ENCODE results near the gene SHB.

Gene SHB, protein sequence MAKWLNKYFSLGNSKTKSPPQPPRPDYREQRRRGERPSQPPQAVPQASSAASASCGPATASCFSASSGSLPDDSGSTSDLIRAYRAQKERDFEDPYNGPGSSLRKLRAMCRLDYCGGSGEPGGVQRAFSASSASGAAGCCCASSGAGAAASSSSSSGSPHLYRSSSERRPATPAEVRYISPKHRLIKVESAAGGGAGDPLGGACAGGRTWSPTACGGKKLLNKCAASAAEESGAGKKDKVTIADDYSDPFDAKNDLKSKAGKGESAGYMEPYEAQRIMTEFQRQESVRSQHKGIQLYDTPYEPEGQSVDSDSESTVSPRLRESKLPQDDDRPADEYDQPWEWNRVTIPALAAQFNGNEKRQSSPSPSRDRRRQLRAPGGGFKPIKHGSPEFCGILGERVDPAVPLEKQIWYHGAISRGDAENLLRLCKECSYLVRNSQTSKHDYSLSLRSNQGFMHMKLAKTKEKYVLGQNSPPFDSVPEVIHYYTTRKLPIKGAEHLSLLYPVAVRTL

GRCh38 chr9:38068701-38069628 is at the start of gene SHB:
Gene SHB (minus strand): TSS chr9:38069227. CDS start chr9:38068645, 582 bp downstream.
- Mint-ChIP-seq H3K27me3 (peaks cover 14% of the 10 kb centered on the region), H3K9me3 (no peaks in the 10 kb centered on the region), H3K27ac (peak within 1 kb of the TSS; percentile 31), H3K4me1 (ENCODE audit: low read depth) (peaks cover 31% of the 10 kb centered on the region), H3K4me3 (peak within 1 kb of the TSS; percentile 69), H3K36me3 (ENCODE audit: low read depth) (no peaks in the 10 kb centered on the region)
- DNase-seq = peak; percentile 88

GRCh38 chr9:38117651-38118050 is 48.6 kb upstream of the SHB start:
- H3K27me3 Mint-ChIP-seq = peaks cover 12% of the 10 kb centered on the region
- DNase-seq = no peak
- no peak overlapping the region for H3K4me3 Mint-ChIP-seq
- H3K9me3 Mint-ChIP-seq = no peaks in the 10 kb centered on the region
- H3K36me3 Mint-ChIP-seq (ENCODE audit: low read depth) = no peaks in the 10 kb centered on the region
- no peak overlapping the region for H3K27ac Mint-ChIP-seq
- no peaks in the 10 kb centered on the region for H3K4me1 Mint-ChIP-seq (ENCODE audit: low read depth)

DNA sequence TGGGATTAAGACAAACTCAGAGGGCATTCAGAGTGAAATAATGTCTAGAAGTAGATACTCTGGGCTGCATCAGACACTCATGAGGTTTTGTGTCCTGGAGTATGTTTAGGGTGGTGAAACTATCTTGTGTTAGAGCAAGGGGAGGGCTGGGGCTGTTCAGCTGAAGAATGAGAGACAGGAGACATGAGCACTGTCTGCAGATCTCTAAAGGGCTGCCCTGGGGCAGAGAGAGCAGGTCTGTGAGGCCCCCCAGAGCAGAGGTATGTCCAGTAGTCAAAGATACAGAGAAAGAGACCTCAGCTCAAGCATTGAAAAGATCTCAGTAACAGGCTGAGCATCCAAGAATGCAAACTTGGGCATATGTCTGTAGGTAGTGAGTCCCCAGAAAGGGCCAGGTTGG is 45.9 kb upstream of the SHB start:
- H3K27ac Mint-ChIP-seq = no peak overlapping the region
- H3K36me3 Mint-ChIP-seq (ENCODE audit: low read depth) = no peaks in the 10 kb centered on the region
- H3K27me3 Mint-ChIP-seq = peaks cover 26% of the 10 kb centered on the region
- H3K4me1 Mint-ChIP-seq (ENCODE audit: low read depth) = no peaks in the 10 kb centered on the region
- H3K9me3 Mint-ChIP-seq = no peaks in the 10 kb centered on the region
- DNase-seq = no peak
- H3K4me3 Mint-ChIP-seq = no peak overlapping the region

- no peak overlapping the region for H3K4me3 Mint-ChIP-seq
- peaks cover 34% of the 10 kb centered on the region for H3K27me3 Mint-ChIP-seq
- no peak overlapping the region for H3K27ac Mint-ChIP-seq
- no peak for DNase-seq
- H3K36me3 Mint-ChIP-seq (ENCODE audit: low read depth) = no peaks in the 10 kb centered on the region
- no peaks in the 10 kb centered on the region for H3K9me3 Mint-ChIP-seq
- no peaks in the 10 kb centered on the region for H3K4me1 Mint-ChIP-seq (ENCODE audit: low read depth)
These were observed 43.4 kb upstream of the SHB start for GRCh38 chr9:38112456-38112855.

DNA sequence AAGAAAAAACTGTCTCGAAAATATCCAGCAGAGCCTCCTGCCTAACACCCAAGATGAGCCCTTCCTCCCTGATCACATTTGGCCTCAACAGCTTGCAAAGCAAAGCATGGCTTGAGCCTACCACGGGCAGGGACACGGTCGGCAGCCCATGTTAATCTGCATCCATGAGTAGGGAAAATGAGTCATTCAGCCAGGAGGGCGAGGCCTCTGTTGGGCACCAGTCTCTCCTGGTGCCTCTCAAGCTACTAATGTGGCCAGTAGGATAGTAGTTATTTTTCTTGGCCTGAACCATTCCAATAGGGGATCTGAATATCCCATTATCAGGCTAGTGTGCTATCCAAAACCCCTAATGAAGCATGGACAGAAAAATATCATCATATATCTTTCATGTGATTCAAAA is 43.0 kb upstream of the SHB start:
- no peak for DNase-seq
- Mint-ChIP-seq H3K36me3 (ENCODE audit: low read depth) (no peaks in the 10 kb centered on the region), H3K4me1 (ENCODE audit: low read depth) (no peaks in the 10 kb centered on the region), H3K27me3 (peaks cover 35% of the 10 kb centered on the region), H3K4me3 (no peak overlapping the region), H3K9me3 (no peaks in the 10 kb centered on the region), H3K27ac (no peak overlapping the region)

GRCh38 chr9:38110476-38110875 is 41.4 kb upstream of the SHB start:
- Mint-ChIP-seq H3K36me3 (ENCODE audit: low read depth) (no peaks in the 10 kb centered on the region), H3K4me1 (ENCODE audit: low read depth) (no peaks in the 10 kb centered on the region), H3K9me3 (no peaks in the 10 kb centered on the region)

GRCh38 chr9:38109601-38110000 is 40.6 kb upstream of the SHB start:
- Mint-ChIP-seq H3K9me3 (no peaks in the 10 kb centered on the region), H3K27ac (no peak overlapping the region), H3K4me3 (no peak overlapping the region), H3K4me1 (ENCODE audit: low read depth) (no peaks in the 10 kb centered on the region), H3K36me3 (ENCODE audit: low read depth) (no peaks in the 10 kb centered on the region), H3K27me3 (peaks cover 42% of the 10 kb centered on the region)
- no peak for DNase-seq

More at GRCh38 chr9:38110476-38110875, 41.4 kb upstream of the SHB start:
- H3K4me3 Mint-ChIP-seq = no peak overlapping the region
- H3K27me3 Mint-ChIP-seq = peaks cover 39% of the 10 kb centered on the region
- H3K27ac Mint-ChIP-seq = no peak overlapping the region
- DNase-seq = no peak

- H3K36me3 Mint-ChIP-seq (ENCODE audit: low read depth) = no peaks in the 10 kb centered on the region
- H3K4me3 Mint-ChIP-seq = no peak overlapping the region
- DNase-seq = no peak
- peaks cover 52% of the 10 kb centered on the region for H3K27me3 Mint-ChIP-seq
- no peak overlapping the region for H3K27ac Mint-ChIP-seq
- H3K4me1 Mint-ChIP-seq (ENCODE audit: low read depth) = no peaks in the 10 kb centered on the region
- no peaks in the 10 kb centered on the region for H3K9me3 Mint-ChIP-seq
These were observed 39.3 kb upstream of the SHB start for GRCh38 chr9:38108326-38108725.

DNA sequence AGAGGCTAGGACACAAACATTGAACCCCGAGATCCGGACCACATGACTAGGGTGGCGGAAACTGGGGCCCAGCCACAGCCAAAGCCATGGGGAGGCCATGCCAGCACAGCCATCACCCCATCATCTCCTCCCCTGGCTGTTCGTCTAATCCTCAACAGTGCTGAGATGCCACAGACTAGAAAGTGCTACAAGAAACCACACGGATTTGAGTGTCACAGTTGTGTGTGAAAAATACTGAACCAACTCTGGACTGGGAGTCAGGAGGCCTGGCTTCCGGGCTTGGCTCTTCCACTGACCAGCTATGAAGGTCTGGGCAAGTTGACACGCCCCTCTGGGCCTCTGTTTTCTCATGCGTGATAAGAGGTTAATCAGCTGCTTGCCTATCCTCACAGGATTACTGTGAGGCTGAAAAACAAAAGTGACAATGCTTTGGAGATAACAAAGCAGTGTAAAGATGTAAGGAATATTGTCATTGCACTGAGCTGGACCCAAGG is 38.8 kb upstream of the SHB start:
- H3K27ac Mint-ChIP-seq = no peak overlapping the region
- no peaks in the 10 kb centered on the region for H3K36me3 Mint-ChIP-seq (ENCODE audit: low read depth)

DNA sequence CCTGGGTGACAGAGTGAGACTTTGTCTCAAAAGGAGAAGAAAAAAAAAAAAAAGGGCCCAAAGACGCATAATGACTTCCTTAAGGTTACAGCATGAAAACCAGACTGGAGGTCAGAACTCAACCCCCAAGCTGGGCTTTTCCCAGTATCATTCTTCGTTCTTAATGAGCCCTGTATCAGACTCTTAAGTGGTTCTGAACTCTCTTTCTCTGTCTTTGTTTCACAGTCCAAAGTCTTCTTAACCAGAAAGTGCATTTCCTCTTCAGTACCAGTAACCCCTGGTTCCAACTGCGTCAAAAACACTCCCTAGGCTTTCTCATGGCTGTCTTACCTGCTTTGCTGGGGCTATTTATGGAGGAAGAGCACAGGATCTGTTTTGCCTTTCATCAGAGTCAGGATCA is 38.4 kb upstream of the SHB start:
- no peak for DNase-seq
- Mint-ChIP-seq H3K36me3 (ENCODE audit: low read depth) (no peaks in the 10 kb centered on the region), H3K9me3 (no peaks in the 10 kb centered on the region), H3K27ac (no peak overlapping the region), H3K4me1 (ENCODE audit: low read depth) (no peaks in the 10 kb centered on the region), H3K4me3 (no peak overlapping the region), H3K27me3 (peaks cover 48% of the 10 kb centered on the region)

More for the DNA sequence above, 38.8 kb upstream of the SHB start:
- Mint-ChIP-seq H3K4me1 (ENCODE audit: low read depth) (no peaks in the 10 kb centered on the region), H3K27me3 (peaks cover 52% of the 10 kb centered on the region), H3K4me3 (no peak overlapping the region), H3K9me3 (no peaks in the 10 kb centered on the region)
- no peak for DNase-seq

DNA sequence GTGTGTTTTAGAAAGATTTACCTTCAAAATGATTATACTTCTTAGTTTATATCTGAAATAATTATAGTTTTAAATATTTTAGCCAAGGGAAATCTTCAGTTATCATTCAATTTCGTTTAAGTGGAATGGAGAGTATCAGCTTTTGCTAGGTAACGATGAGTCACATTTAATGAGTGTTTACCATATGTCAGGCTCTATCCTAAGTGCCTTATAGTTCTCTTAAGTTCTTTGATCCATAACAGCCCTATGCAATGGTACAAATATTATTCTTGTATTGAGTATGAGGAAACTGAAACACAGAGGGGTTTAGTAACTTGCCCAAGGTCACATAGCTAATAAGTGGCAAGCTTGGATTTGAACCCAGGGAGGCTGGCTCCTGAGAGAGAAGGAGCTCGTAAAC is 37.5 kb upstream of the SHB start:
- Mint-ChIP-seq H3K27ac (no peak overlapping the region), H3K27me3 (peaks cover 46% of the 10 kb centered on the region), H3K9me3 (no peaks in the 10 kb centered on the region), H3K36me3 (ENCODE audit: low read depth) (no peaks in the 10 kb centered on the region), H3K4me1 (ENCODE audit: low read depth) (no peaks in the 10 kb centered on the region), H3K4me3 (no peak overlapping the region)
- no peak for DNase-seq

- Mint-ChIP-seq H3K36me3 (ENCODE audit: low read depth) (no peaks in the 10 kb centered on the region), H3K4me1 (ENCODE audit: low read depth) (no peaks in the 10 kb centered on the region), H3K27me3 (peaks cover 38% of the 10 kb centered on the region), H3K4me3 (no peak overlapping the region), H3K9me3 (no peaks in the 10 kb centered on the region), H3K27ac (no peak overlapping the region)
- no peak for DNase-seq
These were observed 34.3 kb upstream of the SHB start for GRCh38 chr9:38103340-38103739.

- Mint-ChIP-seq H3K36me3 (ENCODE audit: low read depth) (no peaks in the 10 kb centered on the region), H3K4me3 (no peak overlapping the region), H3K27me3 (peaks cover 28% of the 10 kb centered on the region), H3K27ac (no peak overlapping the region), H3K4me1 (ENCODE audit: low read depth) (no peaks in the 10 kb centered on the region), H3K9me3 (no peaks in the 10 kb centered on the region)
- no peak for DNase-seq
These were observed 32.4 kb upstream of the SHB start for GRCh38 chr9:38101423-38101822.

DNA sequence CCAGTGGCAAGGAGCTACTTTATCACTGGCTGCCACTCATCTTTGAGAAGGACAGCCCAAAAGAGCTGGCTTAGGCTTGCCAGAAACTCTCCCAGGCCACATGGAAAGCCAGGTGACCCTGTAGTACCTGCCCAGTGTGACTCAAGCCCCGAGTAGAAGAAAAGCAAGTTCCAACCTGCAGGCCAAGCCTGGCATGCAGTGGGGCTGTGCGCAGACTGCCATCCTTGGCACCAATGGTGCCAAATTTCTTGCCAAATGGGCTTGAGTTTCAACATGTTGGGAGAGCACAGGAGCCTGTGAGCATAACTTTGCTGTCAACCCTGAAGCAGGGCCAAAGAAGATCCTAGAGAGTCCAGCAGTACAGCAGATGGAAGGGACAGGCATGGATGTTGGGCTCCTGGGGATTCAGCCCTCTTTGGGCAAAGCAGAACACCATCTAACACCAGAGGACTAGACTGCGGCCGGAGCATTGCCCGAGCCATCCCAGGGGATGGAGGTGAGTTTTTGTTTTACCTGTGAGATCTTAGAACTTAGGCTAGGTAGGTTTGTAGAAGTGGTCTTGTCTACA is 27.3 kb upstream of the SHB start:
- Mint-ChIP-seq H3K27me3 (peaks cover 2% of the 10 kb centered on the region), H3K4me1 (ENCODE audit: low read depth) (no peaks in the 10 kb centered on the region), H3K27ac (no peak overlapping the region), H3K4me3 (no peak overlapping the region), H3K9me3 (no peaks in the 10 kb centered on the region), H3K36me3 (ENCODE audit: low read depth) (no peaks in the 10 kb centered on the region)
- no peak for DNase-seq
